Neutrophil (primary cell): ENCODE measurements around the gene LYVE1.

Experiments used
- H3K27ac ChIP-seq: fragments of 200-600 bp; sonication (generic); 2 replicates; pipeline ENCODE4 v1.5.1; 2016; ENCODE audit warnings: mild to moderate bottlenecking, moderate library complexity
- H3K27me3 ChIP-seq: fragments of 200-600 bp; sonication (generic); 2 replicates; pipeline ENCODE4 v1.6.0; 2016; ENCODE audit warnings: mild to moderate bottlenecking
- H3K36me3 ChIP-seq: fragments of 200-600 bp; sonication (generic); 2 replicates; pipeline ENCODE4 v1.5.1; 2017
- H3K4me1 ChIP-seq, 2 experiments: fragments of 200-600 bp in 1 of 2; sonication (generic) in 1 of 2; 1 replicate in 1 of 2; 2 replicates in 1 of 2; pipeline versions ENCODE4 v1.5.1 to v1.6.1; 2013 to 2016; ENCODE audit warnings: low read depth in 1 of 2, low read length in 1 of 2, mild to moderate bottlenecking in 1 of 2, moderate library complexity in 1 of 2; ENCODE audit not compliant: control insufficient read depth in 1 of 2, insufficient read depth in 1 of 2
- H3K4me3 ChIP-seq, 2 experiments: fragments of 200-600 bp in 1 of 2; sonication (generic) in 1 of 2; 1 replicate in 1 of 2; 2 replicates in 1 of 2; pipeline ENCODE4 v1.5.1; 2013 to 2016; ENCODE audit warnings: low read depth in 1 of 2, low read length in 1 of 2, mild to moderate bottlenecking in 1 of 2, moderate library complexity in 1 of 2
- H3K9me3 ChIP-seq: fragments of 200-600 bp; sonication (generic); 2 replicates; pipeline ENCODE4 v1.5.1; 2016
- CTCF ChIP-seq: fragments of 200-600 bp; sonication (generic); IDR thresholded peaks from 2 replicates; pipeline ENCODE4 v1.5.1; 2016; ENCODE audit warnings: antibody characterized with exemption

Gene LYVE1

GRCh38 chr11:10550503-10551289, 17.8 kb downstream of the LYVE1 start:
- Histone ChIP-seq H3K9me3 (no peaks in the 10 kb centered on the region), H3K27ac (no peak overlapping the region)

GRCh38 chr11:10544491-10545465, 23.7 kb downstream of the LYVE1 start:
- no peak for TF ChIP-seq CTCF
- H3K9me3 ChIP-seq, result no peaks in the 10 kb centered on the region
- peak overlapping the region; percentile 76 for H3K27ac ChIP-seq
- no peak overlapping the region for H3K4me3 ChIP-seq
- H3K4me1 ChIP-seq, result peaks cover 32 to 36% of the 10 kb centered on the region in 2 experiments
- H3K36me3 ChIP-seq, result no peaks in the 10 kb centered on the region
- H3K27me3 ChIP-seq, result no peaks in the 10 kb centered on the region

More at GRCh38 chr11:10550503-10551289, 17.8 kb downstream of the LYVE1 start:
- no peak for TF ChIP-seq CTCF
- Histone ChIP-seq H3K4me1 (peaks cover 8 to 9% of the 10 kb centered on the region in 2 experiments), H3K4me3 (no peak overlapping the region), H3K27me3 (no peaks in the 10 kb centered on the region), H3K36me3 (no peaks in the 10 kb centered on the region)

GRCh38 chr11:10543782-10544181, 24.7 kb downstream of the LYVE1 start:
- H3K4me1 ChIP-seq, result peaks cover 39 to 46% of the 10 kb centered on the region in 2 experiments
- H3K36me3 ChIP-seq, result no peaks in the 10 kb centered on the region
- no peak overlapping the region for H3K27ac ChIP-seq
- TF ChIP-seq CTCF, result no peak
- no peak overlapping the region for H3K4me3 ChIP-seq
- H3K9me3 ChIP-seq, result no peaks in the 10 kb centered on the region
- H3K27me3 ChIP-seq, result no peaks in the 10 kb centered on the region

- Histone ChIP-seq H3K4me3 (no peak overlapping the region), H3K9me3 (no peaks in the 10 kb centered on the region), H3K36me3 (no peaks in the 10 kb centered on the region), H3K4me1 (peaks cover 39 to 53% of the 10 kb centered on the region in 2 experiments), H3K27me3 (no peaks in the 10 kb centered on the region), H3K27ac (no peak overlapping the region)
- TF ChIP-seq CTCF, result no peak
Measured at GRCh38 chr11:10542776-10543175, 25.7 kb downstream of the LYVE1 start.

GRCh38 chr11:10541561-10541930, 26.9 kb downstream of the LYVE1 start:
- Histone ChIP-seq H3K27ac (peak overlapping the region; percentile 94), H3K27me3 (no peaks in the 10 kb centered on the region), H3K36me3 (no peaks in the 10 kb centered on the region), H3K4me3 (peak overlapping the region; percentile 81 to 85), H3K4me1 (peaks cover 43 to 56% of the 10 kb centered on the region in 2 experiments), H3K9me3 (no peaks in the 10 kb centered on the region)
- TF ChIP-seq CTCF, result no peak
